ENCODE data around the gene CDC5L.

DNA sequence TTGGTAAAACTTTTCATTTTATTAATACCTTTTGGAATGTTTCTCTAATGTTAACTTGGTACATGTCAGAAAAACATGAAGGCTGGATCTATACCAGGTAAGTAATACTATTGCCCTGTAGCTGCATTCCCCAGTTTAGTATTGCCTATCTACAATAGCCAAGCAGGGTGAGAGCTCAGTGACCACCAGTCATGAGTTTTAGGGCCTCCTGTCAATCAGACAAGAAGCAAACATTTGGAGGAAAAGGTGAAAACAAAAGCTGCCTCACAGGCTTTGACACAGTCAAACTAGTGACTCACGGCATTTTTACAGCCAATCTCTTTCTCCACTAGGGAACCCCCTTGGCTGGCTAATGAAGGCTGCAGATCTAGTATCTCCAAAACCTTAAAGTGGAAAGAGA is 9.5 kb upstream of the CDC5L start:
- TF ChIP-seq, protein P1, sequence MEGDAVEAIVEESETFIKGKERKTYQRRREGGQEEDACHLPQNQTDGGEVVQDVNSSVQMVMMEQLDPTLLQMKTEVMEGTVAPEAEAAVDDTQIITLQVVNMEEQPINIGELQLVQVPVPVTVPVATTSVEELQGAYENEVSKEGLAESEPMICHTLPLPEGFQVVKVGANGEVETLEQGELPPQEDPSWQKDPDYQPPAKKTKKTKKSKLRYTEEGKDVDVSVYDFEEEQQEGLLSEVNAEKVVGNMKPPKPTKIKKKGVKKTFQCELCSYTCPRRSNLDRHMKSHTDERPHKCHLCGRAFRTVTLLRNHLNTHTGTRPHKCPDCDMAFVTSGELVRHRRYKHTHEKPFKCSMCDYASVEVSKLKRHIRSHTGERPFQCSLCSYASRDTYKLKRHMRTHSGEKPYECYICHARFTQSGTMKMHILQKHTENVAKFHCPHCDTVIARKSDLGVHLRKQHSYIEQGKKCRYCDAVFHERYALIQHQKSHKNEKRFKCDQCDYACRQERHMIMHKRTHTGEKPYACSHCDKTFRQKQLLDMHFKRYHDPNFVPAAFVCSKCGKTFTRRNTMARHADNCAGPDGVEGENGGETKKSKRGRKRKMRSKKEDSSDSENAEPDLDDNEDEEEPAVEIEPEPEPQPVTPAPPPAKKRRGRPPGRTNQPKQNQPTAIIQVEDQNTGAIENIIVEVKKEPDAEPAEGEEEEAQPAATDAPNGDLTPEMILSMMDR (IDR thresholded peaks at IDR 0.05): no peak
- TF ChIP-seq NFIC (IDR thresholded peaks at IDR 0.05; ENCODE audit: borderline replicate concordance) (no peak), POLR2AphosphoS5 (IDR thresholded peaks at IDR 0.05; ENCODE audit: low read depth, low read length) (no peak), GABPA (IDR thresholded peaks at IDR 0.05; ENCODE audit: low read depth) (no peak), EZH2phosphoT487 (IDR thresholded peaks at IDR 0.05; ENCODE audit: borderline replicate concordance, low read depth) (no peak), YY1 (IDR thresholded peaks at IDR 0.05; ENCODE audit: low read depth) (no peak), RFX5 (IDR thresholded peaks at IDR 0.05; ENCODE audit: low read length) (no peak), EP300 (IDR thresholded peaks at IDR 0.05; ENCODE audit: borderline replicate concordance in 1 of 2, low read depth in 1 of 2, low read length in 1 of 2) (no peak), TAF1 (IDR thresholded peaks at IDR 0.05; ENCODE audit: borderline replicate concordance, low read depth, low read length) (no peak), RAD21 (IDR thresholded peaks at IDR 0.05; ENCODE audit: low read length) (no peak)
- TF ChIP-seq, protein P2, sequence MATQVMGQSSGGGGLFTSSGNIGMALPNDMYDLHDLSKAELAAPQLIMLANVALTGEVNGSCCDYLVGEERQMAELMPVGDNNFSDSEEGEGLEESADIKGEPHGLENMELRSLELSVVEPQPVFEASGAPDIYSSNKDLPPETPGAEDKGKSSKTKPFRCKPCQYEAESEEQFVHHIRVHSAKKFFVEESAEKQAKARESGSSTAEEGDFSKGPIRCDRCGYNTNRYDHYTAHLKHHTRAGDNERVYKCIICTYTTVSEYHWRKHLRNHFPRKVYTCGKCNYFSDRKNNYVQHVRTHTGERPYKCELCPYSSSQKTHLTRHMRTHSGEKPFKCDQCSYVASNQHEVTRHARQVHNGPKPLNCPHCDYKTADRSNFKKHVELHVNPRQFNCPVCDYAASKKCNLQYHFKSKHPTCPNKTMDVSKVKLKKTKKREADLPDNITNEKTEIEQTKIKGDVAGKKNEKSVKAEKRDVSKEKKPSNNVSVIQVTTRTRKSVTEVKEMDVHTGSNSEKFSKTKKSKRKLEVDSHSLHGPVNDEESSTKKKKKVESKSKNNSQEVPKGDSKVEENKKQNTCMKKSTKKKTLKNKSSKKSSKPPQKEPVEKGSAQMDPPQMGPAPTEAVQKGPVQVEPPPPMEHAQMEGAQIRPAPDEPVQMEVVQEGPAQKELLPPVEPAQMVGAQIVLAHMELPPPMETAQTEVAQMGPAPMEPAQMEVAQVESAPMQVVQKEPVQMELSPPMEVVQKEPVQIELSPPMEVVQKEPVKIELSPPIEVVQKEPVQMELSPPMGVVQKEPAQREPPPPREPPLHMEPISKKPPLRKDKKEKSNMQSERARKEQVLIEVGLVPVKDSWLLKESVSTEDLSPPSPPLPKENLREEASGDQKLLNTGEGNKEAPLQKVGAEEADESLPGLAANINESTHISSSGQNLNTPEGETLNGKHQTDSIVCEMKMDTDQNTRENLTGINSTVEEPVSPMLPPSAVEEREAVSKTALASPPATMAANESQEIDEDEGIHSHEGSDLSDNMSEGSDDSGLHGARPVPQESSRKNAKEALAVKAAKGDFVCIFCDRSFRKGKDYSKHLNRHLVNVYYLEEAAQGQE (IDR thresholded peaks at IDR 0.05; ENCODE audit: low read depth, low read length): no peak

Data from SK-N-SH (cell line).